Measurements from ENCODE around the gene TREML1.

Gene TREML1

DNA sequence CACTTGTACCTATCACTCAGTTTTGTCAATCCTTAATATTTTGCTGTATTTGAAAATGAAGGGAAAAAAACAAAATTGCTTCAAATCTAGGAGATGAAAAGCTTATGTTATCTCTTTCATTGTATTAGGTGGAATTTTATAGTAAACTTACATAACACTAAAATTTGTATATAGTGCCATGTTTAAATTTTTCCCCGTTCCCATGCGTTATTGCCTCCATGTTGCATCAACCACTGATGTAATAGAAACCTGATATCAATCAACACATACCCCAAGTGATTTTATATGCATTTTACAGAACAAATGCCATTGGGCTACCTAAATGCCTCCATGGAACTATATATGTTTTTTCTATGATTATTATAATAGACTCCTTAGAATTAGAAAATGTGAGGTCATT, 23.5 kb upstream of the TREML1 start:
- no peak for DNase-seq (ENCODE audit: low read depth)

DNA sequence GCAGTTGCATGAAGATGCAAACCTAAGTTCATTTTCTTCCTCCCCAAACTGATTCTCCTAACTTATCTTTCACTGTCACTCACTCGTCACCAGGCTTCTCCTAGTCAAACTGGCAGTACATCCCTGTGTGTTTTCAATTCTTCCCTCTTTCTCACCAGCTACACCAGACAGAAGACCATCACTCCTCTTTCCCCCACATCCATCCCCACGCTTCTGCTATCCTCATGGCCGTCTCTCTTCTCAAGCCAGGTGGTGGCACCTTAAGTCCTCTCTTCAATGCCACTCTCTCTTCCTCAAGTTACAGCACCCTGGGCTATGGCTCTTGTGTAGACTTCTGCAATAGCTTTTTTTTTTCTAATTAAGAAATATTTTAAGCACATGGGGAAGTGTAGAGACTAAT, 23.1 kb upstream of the TREML1 start:
- no peak for DNase-seq (ENCODE audit: low read depth)

DNA sequence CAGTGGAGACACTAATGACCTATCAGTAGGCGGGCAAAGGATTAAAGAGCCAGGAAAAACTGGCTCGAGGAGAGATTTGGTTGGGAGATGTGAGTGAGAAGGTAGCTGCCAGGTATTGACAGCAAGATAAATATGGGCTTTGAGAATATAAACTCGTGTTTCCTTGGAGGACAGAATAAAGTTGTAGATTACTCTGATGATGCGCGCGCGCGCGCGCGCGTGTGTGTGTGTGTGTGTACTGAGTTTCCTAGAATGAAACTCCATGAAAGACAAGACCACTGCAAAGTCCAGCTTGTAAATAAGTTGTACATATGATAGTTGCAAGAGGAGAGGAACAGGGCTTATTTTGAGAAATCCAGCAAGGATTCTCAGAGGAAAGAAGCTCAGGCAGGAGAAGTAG, 22.0 kb upstream of the TREML1 start:
- DNase-seq (ENCODE audit: low read depth): no peak

DNA sequence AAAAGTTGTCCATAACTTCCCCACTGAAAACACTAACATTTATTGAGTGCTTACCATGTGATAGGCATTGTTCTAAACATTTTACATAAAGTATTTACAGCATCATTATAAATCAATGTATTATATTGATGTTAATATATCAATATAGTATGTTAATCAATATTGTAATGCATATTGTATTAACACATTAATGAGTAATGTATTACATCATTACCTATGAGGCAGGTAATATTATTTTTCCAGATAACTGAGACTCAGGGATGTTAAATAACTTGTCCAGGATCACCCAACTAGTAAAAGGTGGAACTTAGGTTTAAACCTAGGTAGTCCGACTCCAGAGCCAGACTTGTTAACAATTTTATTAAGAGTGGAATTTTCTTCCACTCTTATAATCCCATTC, 20.9 kb upstream of the TREML1 start:
- no peak for DNase-seq (ENCODE audit: low read depth)

DNA sequence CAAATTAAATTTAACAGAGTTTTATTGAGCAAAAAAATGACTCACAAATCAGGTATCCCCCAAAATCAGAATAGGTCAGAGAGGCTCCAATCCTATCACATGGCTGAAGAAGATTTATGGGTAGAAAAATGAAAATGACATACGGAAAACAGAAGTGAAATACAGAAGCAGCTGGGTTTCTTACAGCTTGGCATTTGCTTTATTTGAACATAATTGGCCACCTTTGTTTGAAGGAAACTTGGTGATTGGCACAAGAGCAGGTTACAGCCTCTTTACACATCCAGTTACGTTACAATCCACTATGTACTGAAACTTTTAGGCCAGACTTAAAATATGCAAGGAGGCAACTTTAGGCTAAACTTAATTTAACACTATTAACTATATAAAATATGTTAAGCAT, 20.5 kb upstream of the TREML1 start:
- no peak for DNase-seq (ENCODE audit: low read depth)

DNA sequence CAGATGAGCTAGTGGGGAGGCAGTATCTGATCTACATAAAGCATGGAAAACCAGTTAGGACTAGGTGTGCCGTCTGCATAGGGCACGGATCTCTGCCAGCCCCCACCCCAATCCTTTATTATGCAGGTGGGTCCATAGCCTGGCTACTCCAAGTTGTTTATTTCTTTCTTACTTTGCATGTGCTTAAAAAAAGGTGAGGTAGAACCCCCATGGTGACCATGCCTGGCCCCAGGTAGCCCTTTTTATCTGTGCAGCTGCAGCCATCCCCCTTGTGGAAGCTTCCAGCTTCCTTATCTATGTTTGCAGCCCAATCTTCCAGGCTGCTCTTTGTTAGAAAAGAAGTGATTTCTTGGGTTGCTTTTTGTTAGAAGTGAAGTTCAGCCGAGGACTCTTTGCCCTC, 17.8 kb upstream of the TREML1 start:
- DNase-seq (ENCODE audit: low read depth): no peak

DNA sequence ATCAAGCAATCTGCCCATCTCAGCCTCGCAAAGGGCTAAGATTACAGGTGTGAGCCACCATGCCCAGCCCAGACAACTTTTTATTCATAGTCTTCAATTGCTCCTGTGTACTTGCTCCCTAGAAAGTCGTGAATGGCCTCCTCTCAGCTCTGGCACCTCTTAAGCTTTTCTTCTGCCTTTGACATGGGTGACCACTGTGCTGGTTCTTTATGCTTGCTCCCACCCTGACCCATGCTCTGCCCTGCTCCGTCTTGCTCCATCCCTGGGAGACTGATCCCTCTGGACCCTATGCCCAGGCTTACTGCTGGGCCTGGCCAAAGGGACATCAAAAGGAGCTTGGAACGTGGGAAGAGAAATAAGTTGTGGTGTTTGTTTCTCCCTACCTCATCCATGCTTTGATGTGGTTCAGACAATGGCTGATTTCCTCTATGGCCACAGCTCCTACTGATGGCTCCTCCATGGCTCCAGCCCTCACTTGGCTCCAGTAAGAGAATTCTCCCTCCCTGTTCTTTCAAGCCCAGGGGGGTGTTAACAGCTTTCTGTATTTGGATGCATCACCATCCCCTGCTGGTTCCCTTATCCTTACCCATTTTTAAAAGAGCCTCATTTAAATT, 16.5 kb upstream of the TREML1 start:
- DNase-seq (ENCODE audit: low read depth): no peak

DNA sequence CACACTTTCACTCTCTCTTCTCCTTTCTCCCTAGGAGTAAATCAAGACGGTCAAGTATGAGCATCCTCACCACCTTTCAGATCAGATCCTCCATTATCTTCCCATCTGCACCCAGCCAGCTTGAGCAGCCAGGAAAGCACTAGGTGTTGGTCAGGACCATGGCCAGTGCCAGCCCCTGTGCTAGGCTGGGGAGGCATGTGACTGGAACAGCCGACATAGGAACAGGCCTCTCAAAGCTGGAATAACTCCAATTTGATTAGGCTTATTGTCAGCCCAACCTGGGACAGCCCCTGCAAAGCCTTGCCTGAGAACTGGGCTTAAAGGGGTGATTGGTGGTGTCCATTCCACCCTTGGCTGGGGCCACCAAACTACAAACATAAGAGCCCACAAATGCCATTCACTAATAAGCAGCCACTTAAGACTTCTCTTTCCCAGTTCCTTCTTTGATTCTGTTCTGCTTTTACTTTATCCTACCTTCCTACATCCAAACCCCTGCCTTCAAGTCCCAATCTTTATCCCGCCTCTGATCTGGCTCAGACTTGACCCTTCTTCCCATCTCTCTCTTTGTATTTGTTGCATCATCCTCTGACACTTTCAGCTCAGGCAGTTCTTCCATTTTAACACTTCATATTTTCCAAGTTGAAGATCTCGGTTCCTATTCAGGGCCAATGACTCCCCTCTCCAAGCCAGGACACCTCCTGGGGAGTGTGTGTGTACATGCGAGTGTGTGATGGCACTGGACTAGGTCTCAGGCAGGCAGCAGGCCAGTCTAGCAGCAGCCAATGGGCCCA, 13.2 kb upstream of the TREML1 start:
- no peak for DNase-seq (ENCODE audit: low read depth)

DNA sequence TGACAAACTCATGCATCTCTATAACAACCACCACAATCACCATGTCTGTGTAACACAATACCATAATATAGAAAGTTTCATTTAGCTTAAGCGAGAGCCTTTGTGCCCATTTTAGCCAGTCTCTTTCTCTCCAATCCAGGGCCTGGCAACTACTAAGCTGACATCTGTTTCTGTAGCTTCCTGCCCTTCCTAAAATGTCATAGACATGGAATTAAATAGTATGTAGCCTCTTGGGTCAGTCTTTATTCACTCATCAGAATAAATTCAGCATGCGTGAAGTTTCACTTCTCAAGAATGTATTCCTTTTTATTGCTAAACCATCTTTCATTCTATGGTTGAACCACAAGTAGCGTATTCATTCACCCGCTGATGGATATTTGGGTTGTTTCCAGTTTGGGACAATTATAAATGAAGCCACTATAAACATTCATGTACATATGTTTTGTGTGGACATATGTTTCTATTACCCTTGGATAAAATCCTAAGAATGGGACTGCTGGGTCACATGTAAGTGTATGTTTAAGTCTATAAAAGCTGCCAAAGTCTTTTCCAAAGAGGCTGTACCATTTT, 10.5 kb upstream of the TREML1 start:
- DNase-seq (ENCODE audit: low read depth): no peak

DNA sequence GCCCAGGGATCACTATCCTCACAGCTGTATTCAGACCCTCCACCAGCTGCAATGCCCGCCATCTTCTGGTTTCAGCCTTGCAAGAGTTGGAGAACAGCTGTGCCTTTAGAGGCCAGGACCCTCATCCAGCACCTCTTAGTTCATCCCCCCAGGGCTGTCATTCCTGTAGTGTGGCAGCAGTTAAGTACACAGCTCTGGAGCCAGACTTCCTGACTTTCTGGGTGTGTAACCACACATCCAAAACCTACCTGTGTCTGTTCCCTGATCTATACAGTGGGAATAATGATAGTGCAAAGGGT, 9.2 kb upstream of the TREML1 start:
- no peak for DNase-seq (ENCODE audit: low read depth)

DNA sequence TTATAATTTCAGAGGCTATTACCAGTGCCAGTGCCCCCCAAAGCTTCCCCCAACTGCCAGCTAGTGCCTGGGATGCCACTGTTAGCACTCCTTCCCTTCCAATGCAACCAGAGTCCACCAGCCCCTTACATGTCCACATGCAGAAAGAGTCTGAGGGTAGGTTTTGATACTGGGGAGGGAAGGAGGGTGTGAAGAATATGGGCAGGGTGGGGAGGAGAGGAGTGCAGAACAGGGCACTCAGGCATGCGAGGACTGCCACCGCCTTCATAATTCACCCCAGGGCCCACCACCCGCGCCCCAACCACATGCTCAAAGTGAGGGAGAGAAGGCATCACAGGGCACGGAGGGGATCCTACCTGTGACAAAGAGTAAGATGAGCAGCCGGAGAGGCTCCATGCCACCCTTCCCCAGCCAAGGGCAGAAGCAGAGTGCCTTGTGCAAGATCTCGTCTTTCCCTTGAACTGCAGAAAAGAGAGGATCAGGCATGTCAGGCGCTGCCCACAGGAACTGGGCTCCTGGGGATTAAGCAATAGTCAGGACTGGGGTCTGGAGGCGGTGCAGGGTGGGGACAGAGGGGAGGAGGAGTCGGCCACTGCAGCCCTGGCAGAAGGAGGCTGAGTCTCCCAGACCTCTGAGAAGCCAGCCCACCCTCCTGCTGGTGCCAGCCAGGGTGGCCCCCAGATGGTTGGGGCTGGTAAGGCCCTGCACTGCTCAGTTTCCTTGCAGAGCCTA, 8.7 kb upstream of the TREML1 start, which contains the start of gene TREM2:
TSS of gene TREM2 (minus strand) at position 430 of the 732 bp plus-strand sequence. CDS start at position 396, 34 bp downstream.
- DNase-seq (ENCODE audit: low read depth): no peak

DNA sequence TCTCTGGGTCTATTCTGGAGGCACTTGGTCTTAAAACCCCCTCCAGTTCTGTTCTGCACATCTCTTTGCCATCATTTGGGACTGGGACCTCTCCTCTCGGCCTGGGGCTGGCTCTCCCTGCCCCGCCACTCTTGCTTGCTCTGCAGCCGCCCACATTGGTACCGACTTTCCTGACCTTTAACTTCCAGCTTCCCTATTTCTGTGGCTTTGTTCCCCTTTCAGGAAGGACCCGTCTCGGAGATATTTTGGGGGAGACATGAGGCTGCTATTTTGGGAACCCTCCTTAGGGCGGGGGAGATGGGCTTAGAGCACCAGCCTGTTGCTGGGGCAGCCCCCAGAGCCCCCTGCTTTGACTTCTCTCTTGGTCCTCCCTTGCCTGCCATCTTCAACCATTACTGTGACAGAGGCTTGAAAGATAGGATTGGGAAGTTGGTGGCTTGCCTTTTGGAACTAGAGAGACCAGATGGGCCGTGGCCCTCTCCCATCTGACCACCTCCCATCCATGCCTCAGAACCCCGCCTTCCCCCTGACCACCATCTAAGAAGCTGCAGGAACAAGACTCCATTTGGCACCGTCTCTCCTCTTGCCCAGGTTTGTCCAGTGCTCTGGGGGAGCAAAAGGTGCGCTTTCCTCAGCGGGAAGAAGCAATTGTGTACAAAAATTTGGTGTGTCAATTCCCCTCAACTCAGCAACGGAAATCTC, 7.9 kb upstream of the TREML1 start:
- DNase-seq (ENCODE audit: low read depth): no peak

DNA sequence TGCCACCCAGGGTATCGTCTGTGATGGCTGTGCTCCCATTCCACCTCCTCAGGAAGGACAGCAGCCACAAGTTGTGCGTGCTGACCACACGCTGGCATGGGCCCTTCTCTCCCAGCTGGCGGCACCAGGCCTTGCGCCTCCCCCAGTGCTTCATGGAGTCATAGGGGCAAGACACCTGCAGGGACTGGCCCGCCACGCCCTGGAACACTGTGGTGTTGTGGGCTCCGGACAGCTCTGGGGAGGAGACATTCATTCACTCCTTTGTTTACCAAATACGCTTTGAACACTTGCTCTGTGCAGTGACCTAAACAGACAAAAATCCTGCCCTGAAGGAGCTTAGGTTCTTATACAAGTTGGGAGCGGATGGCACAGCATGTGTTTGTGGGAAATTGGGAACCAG, 7.2 kb upstream of the TREML1 start:
- no peak for DNase-seq (ENCODE audit: low read depth)

DNA sequence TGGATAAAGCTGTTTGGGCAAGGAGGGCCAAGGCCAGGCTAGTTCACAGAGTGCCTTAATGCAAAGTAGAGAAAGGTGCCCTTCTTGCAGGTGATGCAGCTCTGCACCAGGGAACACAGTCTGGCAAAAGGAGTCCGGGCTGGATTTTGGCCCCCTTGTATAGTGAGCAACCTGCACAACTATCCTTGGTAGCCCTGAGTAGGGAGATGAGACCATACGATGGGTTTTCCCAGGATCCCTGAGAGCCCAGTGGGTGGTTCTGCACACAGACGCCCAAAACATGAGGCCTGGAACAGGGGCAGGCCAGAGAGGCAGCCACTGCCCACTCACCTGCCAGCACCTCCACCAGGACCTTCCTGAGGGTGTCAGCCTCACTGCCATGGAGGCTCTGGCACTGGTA, 6.8 kb upstream of the TREML1 start:
- DNase-seq (ENCODE audit: low read depth): no peak

DNA sequence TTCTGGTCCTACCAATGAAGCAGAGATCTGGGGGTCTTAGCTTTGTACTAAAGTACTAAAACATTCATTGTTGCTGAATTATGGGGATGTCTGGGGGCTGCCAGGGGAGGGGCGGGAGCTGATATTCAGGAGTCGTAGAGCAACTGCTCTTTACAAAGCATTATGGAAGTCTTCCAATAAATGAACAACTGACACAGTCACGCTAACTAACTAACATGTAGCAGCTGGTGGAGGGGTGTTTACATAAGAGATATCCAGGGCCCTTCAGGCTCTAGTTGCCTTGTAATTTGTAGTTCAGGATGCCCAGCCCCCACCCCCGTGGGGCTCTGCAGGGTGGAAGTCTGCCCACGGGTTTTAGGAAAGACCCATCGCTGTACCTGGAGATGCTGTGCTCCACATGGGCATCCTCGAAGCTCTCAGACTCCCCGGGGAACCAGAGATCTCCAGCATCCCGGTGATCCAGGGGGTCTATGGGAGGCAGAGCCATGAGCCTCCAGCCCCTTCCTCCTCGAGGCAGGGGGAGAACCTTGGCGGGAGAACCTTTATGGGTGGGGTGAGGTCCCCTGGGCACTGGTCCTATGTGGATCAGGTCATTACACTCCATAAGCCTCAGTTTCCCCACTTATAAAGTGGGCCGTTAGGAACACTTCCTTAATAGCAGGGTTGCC, 5.4 kb upstream of the TREML1 start:
- no peak for DNase-seq (ENCODE audit: low read depth)

DNA sequence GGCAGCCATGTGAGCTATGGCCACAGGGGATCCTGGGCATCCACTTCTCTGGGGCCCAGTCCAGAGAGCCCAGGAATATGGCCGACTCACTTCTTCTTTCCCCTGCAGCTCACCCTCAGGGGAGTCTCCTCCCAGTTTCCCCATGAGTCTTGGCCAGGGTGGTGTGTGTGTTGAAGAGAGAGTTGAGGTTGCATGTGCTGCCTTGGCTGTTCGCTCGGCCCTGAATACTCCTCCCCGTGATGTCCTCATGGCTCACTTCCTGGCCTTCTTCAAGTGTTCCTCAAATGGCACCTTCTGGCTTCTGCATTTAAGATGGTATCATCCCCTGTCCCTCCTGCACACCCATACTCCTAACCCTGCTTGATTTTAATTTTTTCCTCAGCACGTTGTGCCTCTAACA, 3.2 kb upstream of the TREML1 start:
- DNase-seq (ENCODE audit: low read depth): no peak

DNA sequence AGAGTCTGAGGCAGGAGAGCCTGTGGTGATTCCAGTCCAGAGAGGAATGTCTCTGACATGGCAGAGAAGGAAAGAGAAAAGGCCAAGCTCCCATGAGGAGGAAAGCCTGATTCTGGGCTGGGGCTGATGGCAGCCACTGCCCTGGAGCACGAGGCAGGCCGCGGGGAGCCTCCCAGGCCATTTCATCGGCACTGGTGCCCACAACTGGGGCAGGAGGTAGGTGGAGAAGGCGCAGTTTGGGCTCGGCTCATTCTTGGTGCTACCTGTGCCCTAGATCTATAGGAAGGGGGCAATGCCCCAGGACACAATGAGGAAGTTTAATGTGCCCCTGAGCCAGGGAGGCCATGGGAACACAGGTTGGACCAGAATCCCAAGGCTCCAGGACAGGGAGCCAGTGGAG, 2.6 kb upstream of the TREML1 start:
- no peak for DNase-seq (ENCODE audit: low read depth)

DNA sequence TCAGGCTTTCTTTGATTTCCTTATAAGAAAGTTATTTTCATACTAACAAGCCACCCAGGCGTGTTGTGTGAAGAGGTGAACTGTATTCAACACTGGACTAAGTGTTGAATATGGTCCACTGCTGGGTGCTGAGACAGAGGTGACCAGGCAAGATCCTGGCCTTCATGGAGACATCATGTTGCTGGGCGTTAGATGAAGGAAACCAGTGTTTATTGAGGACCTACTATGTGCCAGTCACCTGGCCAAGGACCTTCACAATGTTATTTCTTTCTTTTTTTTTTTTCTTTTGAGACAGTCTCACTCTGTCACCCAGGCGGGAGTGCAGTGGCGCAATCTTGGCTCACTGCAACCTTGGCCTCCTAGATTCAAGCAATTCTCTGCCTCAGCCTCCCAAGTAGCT, 1.9 kb upstream of the TREML1 start:
- no peak for DNase-seq (ENCODE audit: low read depth)

DNA sequence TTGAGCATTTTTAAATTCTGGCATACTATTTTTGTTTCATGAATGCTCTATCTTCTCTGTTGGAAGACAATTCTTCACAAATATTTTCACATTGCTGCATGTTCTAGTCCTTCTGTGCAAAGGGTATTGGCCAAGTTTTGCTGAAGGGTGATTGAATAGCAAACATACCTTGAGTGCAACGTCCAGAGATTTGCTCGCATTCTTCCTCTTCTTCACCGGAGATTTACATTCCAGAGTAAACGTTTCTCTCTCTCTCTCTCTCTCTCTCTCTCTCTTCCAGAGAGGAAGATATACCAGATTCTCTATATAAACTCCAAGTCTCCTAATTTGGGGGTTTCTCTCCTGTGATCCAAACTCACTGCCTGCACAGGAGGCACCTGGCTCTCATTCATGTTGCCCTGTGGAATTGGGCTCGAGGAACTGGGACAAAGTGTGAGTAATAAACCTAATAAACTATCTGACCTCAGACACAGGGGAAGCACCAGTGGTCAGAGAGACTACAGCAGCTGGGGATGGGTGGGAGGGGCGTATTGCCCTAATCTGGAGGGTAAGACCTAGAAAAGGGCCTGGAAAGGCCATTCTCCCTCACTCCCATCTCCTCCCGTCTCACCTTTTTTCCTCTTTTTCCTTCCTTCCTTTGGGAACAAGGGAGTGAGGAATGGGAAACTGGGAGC, 1.1 kb upstream of the TREML1 start:
- DNase-seq (ENCODE audit: low read depth): no peak

DNA sequence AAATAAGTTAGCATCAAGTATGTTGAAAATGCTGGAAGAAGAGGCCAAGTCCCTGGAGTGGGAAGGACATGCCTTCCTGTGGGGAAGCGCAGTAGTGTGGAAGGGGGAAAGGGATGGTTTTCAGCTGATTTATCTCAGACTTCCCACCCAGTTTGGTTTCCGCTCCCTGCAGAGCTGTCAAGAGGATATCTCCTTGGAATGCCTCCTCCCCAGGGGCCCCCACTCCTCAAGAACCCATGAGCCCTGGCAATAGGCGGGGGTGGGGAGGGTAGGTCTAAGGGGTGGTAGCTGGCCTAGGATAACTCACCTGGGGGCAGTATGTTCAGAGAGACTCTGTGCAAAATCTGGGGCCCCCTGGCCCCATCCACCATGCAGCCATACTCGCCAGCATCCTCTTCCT, 696 bp downstream of the TREML1 start:
- no peak for DNase-seq (ENCODE audit: low read depth)

DNA sequence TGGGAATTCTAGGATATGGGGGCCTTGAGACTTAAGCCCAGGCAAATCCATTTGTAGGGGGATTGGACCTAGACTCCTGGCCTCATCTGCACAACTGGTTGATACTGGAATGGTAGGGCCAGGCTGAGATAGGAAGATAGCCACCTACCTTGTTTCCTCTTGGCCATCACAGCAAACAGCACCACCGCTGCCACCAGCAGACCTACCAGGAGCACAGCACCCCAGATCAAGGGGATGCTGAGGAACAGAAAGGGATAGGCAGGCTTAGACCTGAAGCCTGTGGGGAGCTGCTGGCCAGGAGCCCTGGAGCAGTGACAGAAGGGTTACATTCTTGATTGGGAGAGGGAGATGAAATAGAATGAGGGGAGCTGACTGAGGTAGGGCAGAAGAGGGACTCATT, 3.5 kb downstream of the TREML1 start:
- no peak for DNase-seq (ENCODE audit: low read depth)

All from fibroblast of gingiva (primary cell).